ENCODE results near the gene IFT81. TPM values are rescaled to one million over a fixed set of nuclear protein-coding genes. Genes with fewer than 3 reads are reported as not detected.

The IFT81 gene
- total and polyA plus RNA-seq, 2 of the 13 experiments (the other 11 are each of a cell fraction or from before 2014, with no cell fraction given), result 4.2 to 13.0 TPM

DNA sequence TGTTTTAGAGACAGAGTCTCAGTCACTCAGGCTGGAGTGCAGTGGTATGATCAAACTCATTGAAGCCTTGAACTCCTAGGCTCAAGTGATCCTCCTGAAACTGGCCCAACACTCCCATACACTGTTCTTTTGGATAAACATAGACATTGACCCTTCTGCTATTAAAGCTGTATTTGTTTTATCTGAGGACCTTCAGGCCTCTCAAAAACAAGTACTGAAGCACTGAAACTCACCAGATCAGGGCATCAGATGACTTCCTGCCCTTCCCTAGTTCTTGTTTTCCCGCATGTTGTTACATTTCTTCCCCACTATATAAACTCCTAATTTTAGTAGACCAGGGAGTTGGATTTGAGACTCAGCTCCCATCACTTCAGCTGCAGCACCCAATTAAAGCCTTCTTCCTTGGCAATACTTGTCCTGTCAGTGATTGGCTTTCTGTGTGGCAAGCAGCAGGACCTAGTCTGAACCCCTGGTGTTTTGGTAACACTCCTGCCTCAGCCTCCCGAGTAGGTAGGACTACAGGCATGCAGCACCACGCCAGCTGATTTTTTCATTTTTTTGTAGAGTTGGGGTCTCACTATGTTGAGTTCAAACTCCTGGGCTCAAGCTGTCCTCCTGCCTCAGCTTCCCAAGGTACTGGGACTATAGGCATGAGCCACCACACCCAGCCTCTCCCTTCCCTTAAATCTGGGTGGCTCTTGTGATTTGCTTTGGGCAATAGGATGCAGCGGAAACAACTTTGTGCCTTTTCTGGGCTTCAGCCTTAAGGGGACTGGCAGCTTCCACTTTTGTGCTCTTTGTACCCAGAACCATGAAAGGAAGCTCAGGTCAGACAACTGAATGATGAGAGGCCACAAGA, 12.5 kb upstream of the IFT81 start (continued):
- TF ChIP-seq, protein P1, sequence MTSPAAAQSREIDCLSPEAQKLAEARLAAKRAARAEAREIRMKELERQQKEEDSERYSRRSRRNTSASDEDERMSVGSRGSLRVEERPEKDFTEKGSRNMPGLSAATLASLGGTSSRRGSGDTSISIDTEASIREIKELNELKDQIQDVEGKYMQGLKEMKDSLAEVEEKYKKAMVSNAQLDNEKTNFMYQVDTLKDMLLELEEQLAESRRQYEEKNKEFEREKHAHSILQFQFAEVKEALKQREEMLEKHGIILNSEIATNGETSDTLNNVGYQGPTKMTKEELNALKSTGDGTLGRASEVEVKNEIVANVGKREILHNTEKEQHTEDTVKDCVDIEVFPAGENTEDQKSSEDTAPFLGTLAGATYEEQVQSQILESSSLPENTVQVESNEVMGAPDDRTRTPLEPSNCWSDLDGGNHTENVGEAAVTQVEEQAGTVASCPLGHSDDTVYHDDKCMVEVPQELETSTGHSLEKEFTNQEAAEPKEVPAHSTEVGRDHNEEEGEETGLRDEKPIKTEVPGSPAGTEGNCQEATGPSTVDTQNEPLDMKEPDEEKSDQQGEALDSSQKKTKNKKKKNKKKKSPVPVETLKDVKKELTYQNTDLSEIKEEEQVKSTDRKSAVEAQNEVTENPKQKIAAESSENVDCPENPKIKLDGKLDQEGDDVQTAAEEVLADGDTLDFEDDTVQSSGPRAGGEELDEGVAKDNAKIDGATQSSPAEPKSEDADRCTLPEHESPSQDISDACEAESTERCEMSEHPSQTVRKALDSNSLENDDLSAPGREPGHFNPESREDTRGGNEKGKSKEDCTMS (CRISPR knock-in tag; conservative IDR thresholded peaks at IDR 0.05), result no peak
- TF ChIP-seq ZNF598 (CRISPR knock-in tag; IDR thresholded peaks at IDR 0.05; ENCODE audit: borderline replicate concordance) (no peak), NCOR1 (IDR thresholded peaks at IDR 0.05; ENCODE audit: borderline replicate concordance, low read length) (peak; percentile 44; the same call in 1 of the 2 replicates), RXRB (CRISPR knock-in tag; IDR thresholded peaks at IDR 0.05; ENCODE audit: borderline replicate concordance) (peak; percentile 84), ZFP41 (CRISPR knock-in tag; IDR thresholded peaks at IDR 0.05; ENCODE audit: borderline replicate concordance) (no peak), ZNF34 (CRISPR knock-in tag; IDR thresholded peaks at IDR 0.05; ENCODE audit: borderline replicate concordance) (no peak), ZNF530 (CRISPR knock-in tag; IDR thresholded peaks at IDR 0.05; ENCODE audit: low read depth) (no peak)
- TF ChIP-seq, protein P2, sequence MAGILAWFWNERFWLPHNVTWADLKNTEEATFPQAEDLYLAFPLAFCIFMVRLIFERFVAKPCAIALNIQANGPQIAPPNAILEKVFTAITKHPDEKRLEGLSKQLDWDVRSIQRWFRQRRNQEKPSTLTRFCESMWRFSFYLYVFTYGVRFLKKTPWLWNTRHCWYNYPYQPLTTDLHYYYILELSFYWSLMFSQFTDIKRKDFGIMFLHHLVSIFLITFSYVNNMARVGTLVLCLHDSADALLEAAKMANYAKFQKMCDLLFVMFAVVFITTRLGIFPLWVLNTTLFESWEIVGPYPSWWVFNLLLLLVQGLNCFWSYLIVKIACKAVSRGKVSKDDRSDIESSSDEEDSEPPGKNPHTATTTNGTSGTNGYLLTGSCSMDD (CRISPR knock-in tag; IDR thresholded peaks at IDR 0.05), result no peak
- TF ChIP-seq, protein P3, sequence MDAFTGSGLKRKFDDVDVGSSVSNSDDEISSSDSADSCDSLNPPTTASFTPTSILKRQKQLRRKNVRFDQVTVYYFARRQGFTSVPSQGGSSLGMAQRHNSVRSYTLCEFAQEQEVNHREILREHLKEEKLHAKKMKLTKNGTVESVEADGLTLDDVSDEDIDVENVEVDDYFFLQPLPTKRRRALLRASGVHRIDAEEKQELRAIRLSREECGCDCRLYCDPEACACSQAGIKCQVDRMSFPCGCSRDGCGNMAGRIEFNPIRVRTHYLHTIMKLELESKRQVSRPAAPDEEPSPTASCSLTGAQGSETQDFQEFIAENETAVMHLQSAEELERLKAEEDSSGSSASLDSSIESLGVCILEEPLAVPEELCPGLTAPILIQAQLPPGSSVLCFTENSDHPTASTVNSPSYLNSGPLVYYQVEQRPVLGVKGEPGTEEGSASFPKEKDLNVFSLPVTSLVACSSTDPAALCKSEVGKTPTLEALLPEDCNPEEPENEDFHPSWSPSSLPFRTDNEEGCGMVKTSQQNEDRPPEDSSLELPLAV (CRISPR knock-in tag; conservative IDR thresholded peaks at IDR 0.05; ENCODE audit: low read depth), result no peak
- TF ChIP-seq, protein P4, sequence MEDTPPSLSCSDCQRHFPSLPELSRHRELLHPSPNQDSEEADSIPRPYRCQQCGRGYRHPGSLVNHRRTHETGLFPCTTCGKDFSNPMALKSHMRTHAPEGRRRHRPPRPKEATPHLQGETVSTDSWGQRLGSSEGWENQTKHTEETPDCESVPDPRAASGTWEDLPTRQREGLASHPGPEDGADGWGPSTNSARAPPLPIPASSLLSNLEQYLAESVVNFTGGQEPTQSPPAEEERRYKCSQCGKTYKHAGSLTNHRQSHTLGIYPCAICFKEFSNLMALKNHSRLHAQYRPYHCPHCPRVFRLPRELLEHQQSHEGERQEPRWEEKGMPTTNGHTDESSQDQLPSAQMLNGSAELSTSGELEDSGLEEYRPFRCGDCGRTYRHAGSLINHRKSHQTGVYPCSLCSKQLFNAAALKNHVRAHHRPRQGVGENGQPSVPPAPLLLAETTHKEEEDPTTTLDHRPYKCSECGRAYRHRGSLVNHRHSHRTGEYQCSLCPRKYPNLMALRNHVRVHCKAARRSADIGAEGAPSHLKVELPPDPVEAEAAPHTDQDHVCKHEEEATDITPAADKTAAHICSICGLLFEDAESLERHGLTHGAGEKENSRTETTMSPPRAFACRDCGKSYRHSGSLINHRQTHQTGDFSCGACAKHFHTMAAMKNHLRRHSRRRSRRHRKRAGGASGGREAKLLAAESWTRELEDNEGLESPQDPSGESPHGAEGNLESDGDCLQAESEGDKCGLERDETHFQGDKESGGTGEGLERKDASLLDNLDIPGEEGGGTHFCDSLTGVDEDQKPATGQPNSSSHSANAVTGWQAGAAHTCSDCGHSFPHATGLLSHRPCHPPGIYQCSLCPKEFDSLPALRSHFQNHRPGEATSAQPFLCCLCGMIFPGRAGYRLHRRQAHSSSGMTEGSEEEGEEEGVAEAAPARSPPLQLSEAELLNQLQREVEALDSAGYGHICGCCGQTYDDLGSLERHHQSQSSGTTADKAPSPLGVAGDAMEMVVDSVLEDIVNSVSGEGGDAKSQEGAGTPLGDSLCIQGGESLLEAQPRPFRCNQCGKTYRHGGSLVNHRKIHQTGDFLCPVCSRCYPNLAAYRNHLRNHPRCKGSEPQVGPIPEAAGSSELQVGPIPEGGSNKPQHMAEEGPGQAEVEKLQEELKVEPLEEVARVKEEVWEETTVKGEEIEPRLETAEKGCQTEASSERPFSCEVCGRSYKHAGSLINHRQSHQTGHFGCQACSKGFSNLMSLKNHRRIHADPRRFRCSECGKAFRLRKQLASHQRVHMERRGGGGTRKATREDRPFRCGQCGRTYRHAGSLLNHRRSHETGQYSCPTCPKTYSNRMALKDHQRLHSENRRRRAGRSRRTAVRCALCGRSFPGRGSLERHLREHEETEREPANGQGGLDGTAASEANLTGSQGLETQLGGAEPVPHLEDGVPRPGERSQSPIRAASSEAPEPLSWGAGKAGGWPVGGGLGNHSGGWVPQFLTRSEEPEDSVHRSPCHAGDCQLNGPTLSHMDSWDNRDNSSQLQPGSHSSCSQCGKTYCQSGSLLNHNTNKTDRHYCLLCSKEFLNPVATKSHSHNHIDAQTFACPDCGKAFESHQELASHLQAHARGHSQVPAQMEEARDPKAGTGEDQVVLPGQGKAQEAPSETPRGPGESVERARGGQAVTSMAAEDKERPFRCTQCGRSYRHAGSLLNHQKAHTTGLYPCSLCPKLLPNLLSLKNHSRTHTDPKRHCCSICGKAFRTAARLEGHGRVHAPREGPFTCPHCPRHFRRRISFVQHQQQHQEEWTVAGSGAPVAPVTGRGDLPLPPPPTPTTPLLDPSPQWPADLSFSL (CRISPR knock-in tag; IDR thresholded peaks at IDR 0.05), result no peak

All from HepG2 (cell line).